ENCODE data around the gene CLDN16.

DNA sequence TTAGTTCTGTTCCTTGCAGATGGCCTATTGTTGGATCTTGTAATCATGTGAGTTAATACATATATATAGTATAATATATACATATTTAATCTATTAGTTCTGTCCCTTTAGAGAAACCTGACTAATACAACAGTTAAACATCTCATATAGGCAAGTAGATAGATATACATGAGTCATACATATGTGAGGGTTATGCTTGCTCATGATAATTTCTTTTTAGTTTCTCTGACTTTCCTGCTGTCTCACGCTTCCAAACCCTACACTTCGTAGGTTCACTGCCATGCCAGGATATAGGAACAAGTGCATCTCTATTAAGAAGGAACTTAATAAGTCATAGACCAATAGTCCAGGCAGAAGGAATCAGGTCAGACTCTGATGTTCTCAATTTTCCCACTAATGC, 16.8 kb upstream of the CLDN16 start:
- TF ChIP-seq, protein P1, sequence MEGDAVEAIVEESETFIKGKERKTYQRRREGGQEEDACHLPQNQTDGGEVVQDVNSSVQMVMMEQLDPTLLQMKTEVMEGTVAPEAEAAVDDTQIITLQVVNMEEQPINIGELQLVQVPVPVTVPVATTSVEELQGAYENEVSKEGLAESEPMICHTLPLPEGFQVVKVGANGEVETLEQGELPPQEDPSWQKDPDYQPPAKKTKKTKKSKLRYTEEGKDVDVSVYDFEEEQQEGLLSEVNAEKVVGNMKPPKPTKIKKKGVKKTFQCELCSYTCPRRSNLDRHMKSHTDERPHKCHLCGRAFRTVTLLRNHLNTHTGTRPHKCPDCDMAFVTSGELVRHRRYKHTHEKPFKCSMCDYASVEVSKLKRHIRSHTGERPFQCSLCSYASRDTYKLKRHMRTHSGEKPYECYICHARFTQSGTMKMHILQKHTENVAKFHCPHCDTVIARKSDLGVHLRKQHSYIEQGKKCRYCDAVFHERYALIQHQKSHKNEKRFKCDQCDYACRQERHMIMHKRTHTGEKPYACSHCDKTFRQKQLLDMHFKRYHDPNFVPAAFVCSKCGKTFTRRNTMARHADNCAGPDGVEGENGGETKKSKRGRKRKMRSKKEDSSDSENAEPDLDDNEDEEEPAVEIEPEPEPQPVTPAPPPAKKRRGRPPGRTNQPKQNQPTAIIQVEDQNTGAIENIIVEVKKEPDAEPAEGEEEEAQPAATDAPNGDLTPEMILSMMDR (optimal IDR thresholded peaks at IDR 0.05 in 1 of 3, IDR thresholded peaks at IDR 0.05 in 1 of 3, conservative IDR thresholded peaks at IDR 0.05 in 1 of 3; ENCODE audit: extremely low read depth in 1 of 3, insufficient read depth in 2 of 3, low read length in 3 of 3): no peak
- TF ChIP-seq EZH2 (IDR thresholded peaks at IDR 0.05; ENCODE audit: low read length): no peak
